Peyer's patch (tissue), 4 donors: ENCODE measurements around the gene THAP4.

Experiments
- POLR2A ChIP-seq, 2 donors: fragments of 450-650 bp; IDR thresholded peaks; one replicate each; pipeline ENCODE4 v1.5.1; 2017; ENCODE audit warnings: antibody characterized with exemption in 2 of 2, mild to moderate bottlenecking in 2 of 2, moderate library complexity in 2 of 2
- TF ChIP-seq, protein P1 (sequence below), 6 experiments: fragments of 450-650 bp in 4 of 6; fragments of 200-600 bp in 2 of 6; sonication (generic) in 1 of 6; IDR thresholded peaks; one replicate each; pipeline ENCODE4 v1.5.1; 2017 to 2019; ENCODE audit warnings: antibody characterized with exemption in 6 of 6, mild to moderate bottlenecking in 3 of 6, moderate library complexity in 1 of 6

DNA sequence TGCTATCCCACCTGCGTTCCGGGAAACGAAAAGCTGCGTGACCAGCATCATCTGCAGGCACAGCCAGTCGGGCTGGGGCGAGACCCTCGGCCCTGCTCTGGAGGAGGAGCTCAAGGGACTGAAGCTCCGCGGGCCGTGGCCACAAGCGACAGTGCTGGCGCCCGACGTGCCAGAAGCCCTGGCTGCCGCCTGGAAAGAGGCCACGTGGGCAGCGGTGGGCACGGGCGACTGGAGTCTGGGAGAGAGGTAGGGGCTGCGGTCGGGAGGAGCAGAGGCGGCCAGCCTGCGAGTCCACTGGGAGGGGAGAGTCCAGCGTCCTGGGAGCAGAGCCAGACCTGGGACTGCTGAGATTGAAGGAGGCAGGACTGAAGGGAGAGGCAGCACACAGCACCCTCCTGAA lies 40.4 kb upstream of the THAP4 start:
- no peak for TF ChIP-seq POLR2A (IDR thresholded peaks at IDR 0.05)
- TF ChIP-seq, protein P1, sequence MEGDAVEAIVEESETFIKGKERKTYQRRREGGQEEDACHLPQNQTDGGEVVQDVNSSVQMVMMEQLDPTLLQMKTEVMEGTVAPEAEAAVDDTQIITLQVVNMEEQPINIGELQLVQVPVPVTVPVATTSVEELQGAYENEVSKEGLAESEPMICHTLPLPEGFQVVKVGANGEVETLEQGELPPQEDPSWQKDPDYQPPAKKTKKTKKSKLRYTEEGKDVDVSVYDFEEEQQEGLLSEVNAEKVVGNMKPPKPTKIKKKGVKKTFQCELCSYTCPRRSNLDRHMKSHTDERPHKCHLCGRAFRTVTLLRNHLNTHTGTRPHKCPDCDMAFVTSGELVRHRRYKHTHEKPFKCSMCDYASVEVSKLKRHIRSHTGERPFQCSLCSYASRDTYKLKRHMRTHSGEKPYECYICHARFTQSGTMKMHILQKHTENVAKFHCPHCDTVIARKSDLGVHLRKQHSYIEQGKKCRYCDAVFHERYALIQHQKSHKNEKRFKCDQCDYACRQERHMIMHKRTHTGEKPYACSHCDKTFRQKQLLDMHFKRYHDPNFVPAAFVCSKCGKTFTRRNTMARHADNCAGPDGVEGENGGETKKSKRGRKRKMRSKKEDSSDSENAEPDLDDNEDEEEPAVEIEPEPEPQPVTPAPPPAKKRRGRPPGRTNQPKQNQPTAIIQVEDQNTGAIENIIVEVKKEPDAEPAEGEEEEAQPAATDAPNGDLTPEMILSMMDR (IDR thresholded peaks at IDR 0.05), result no peak
